SHP77 treated with DMSO at 0.1 percent for 48 hours (cell line): Measurements from ENCODE around the gene NUP42.
"Not testable (repeated sequence)": the region's sequence is repeated elsewhere in the genome, so short reads cannot be mapped to it uniquely, and the experiment has no call there.

Experiments
- DNase-seq: peaks from one replicate; lab custom pipeline; 2025; lab: John Stamatoyannopoulos, UW

Gene NUP42

GRCh38 chr7:23204241-23204640 lies 22.4 kb downstream of the NUP42 start:
- no peak for DNase-seq

GRCh38 chr7:23205577-23205908 lies 23.7 kb downstream of the NUP42 start:
- no peak for DNase-seq

- DNase-seq: no peak
These were observed 24.3 kb downstream of the NUP42 start for GRCh38 chr7:23205909-23206767.

GRCh38 chr7:23207021-23207420 lies 25.2 kb downstream of the NUP42 start:
- DNase-seq: no peak

GRCh38 chr7:23207884-23208283 lies 26.0 kb downstream of the NUP42 start:
- DNase-seq: no peak

- DNase-seq: no peak
These were observed 26.5 kb downstream of the NUP42 start for GRCh38 chr7:23208316-23208715.

- DNase-seq: no peak
These were observed 28.7 kb downstream of the NUP42 start for GRCh38 chr7:23210506-23210905.

- DNase-seq: no peak
These were observed 29.7 kb downstream of the NUP42 start for GRCh38 chr7:23211589-23211988.

GRCh38 chr7:23212395-23212794 lies 30.5 kb downstream of the NUP42 start:
- DNase-seq: no peak

- no peak for DNase-seq
These were observed 31.0 kb downstream of the NUP42 start for GRCh38 chr7:23212841-23213240.

GRCh38 chr7:23213755-23214154 lies 31.9 kb downstream of the NUP42 start:
- DNase-seq: no peak

- no peak for DNase-seq
These were observed 32.6 kb downstream of the NUP42 start for GRCh38 chr7:23214423-23214822.

GRCh38 chr7:23214938-23215337 lies 33.1 kb downstream of the NUP42 start:
- DNase-seq: no peak

GRCh38 chr7:23216021-23216420 lies 34.2 kb downstream of the NUP42 start:
- no peak for DNase-seq

- no peak for DNase-seq
These were observed 36.3 kb downstream of the NUP42 start for GRCh38 chr7:23218196-23218595.

- no peak for DNase-seq
These were observed 39.0 kb downstream of the NUP42 start for GRCh38 chr7:23220690-23221305.

- DNase-seq: no peak
These were observed 40.7 kb downstream of the NUP42 start for GRCh38 chr7:23222439-23223030.

GRCh38 chr7:23224364-23224763 lies 42.5 kb downstream of the NUP42 start:
- not testable (repeated sequence) for DNase-seq

- no peak for DNase-seq
These were observed 45.1 kb downstream of the NUP42 start for GRCh38 chr7:23226844-23227450.

- no peak for DNase-seq
These were observed 46.6 kb downstream of the NUP42 start for GRCh38 chr7:23228412-23228811.

GRCh38 chr7:23230641-23231101 lies 48.8 kb downstream of the NUP42 start:
- DNase-seq: no peak

GRCh38 chr7:23232966-23233365 lies 51.1 kb downstream of the NUP42 start:
- DNase-seq: no peak
